Left lung (tissue), 10 donors: Measurements from ENCODE around the gene UROS. TPM values are rescaled to one million over a fixed set of nuclear protein-coding genes. Genes with fewer than 3 reads are reported as not detected.

Experiments used
- ATAC-seq: fragments of 200-7000 bp; cut with Tn5 transposase; one replicate; pipeline ENCODE4 v1.9.1; 2020; ENCODE audit warnings: moderate library complexity
- DNase-seq, 4 donors: peaks; one replicate each; pipeline ENCODE4 v3.0.0-alpha.2; 2013 to 2020
- H3K27ac ChIP-seq, 2 donors: fragments of 200-600 bp; sonication (generic) in 1 of 2; one replicate each; pipeline versions ENCODE4 v1.5.0 to v1.8.0; 2020 to 2021
- H3K27me3 ChIP-seq, 2 donors: fragments of 200-600 bp; sonication (generic) in 1 of 2; one replicate each; pipeline versions ENCODE4 v1.5.0 to v1.8.0; 2020 to 2021
- H3K36me3 ChIP-seq, 2 donors: fragments of 200-600 bp; sonication (generic) in 1 of 2; one replicate each; pipeline versions ENCODE4 v1.5.0 to v1.8.0; 2020 to 2021
- H3K4me1 ChIP-seq, 2 donors: fragments of 200-600 bp; one replicate each; pipeline ENCODE4 v1.8.0; 2021
- H3K4me3 ChIP-seq, 2 donors: fragments of 200-600 bp; sonication (generic) in 1 of 2; one replicate each; pipeline versions ENCODE4 v1.5.0 to v1.8.0; 2020 to 2021; ENCODE audit warnings: mild to moderate bottlenecking in 1 of 2
- H3K9me3 ChIP-seq, 2 donors: fragments of 200-600 bp; sonication (generic) in 1 of 2; one replicate each; pipeline versions ENCODE4 v1.5.0 to v1.8.0; 2020 to 2021
- CTCF ChIP-seq, 2 donors: fragments of 200-600 bp; sonication (generic) in 1 of 2; IDR thresholded peaks; one replicate each; pipeline versions ENCODE4 v1.5.0 to v1.8.0; 2021; ENCODE audit warnings: antibody characterized with exemption in 2 of 2
- intact Hi-C, 2 donors: fragments of 100-400 bp; cut with DNase I; formaldehyde crosslinking; loops; one replicate each; pipeline versions ENCODE4 v1.11.2 to v1.14.2; 2022
- polyA plus RNA-seq, 6 donors: library from polyadenylated mRNA; unstranded; fragments of 120-200 nt; gene quantifications; one replicate each; pipeline ENCODE4 v1.2.1, GENCODE V29; 2013; ENCODE audit not compliant: insufficient read length in 6 of 6
- total RNA-seq, 2 donors: library from RNA; stranded (reverse); fragmentation: NEBNext Ultra II Directional; extraction: Animal tissue kit (Norgen Biotek cat#: 25700); gene quantifications; one replicate each; pipeline ENCODE4 v1.2.1, GENCODE V29; 2021
- donor health status: DM: no; HTN: yes; CAD: no.
- donor health status: DM: no; HTN: no; CAD: no.

The UROS gene
- total and polyA plus RNA-seq, 8 donors, result 42.0 to 73.0 (median 67.0) TPM

- ATAC-seq (no peak), DNase-seq (no peak)
- Histone ChIP-seq H3K9me3 (no peaks in the 10 kb centered on the region), H3K27me3 (no peaks in the 10 kb centered on the region), H3K27ac (no peak overlapping the region), H3K4me3 (no peak overlapping the region), H3K4me1 (no peaks in the 10 kb centered on the region), H3K36me3 (peaks cover 0 to 67% of the 10 kb centered on the region in 2 donors)
- TF ChIP-seq CTCF (IDR thresholded peaks at IDR 0.05), result no peak
- intact Hi-C loops, result no loop called here
Observed at GRCh38 chr10:125846894-125847293, 23.8 kb upstream of the UROS start.

GRCh38 chr10:125845617-125846016, 22.6 kb upstream of the UROS start:
- Histone ChIP-seq H3K27me3 (no peaks in the 10 kb centered on the region), H3K27ac (no peak overlapping the region), H3K9me3 (no peaks in the 10 kb centered on the region), H3K4me1 (no peaks in the 10 kb centered on the region), H3K4me3 (no peak overlapping the region), H3K36me3 (peaks cover 0 to 67% of the 10 kb centered on the region in 2 donors)
- ATAC-seq (no peak), DNase-seq (peak in 1 of 4 donors; percentile 71)
- TF ChIP-seq CTCF (IDR thresholded peaks at IDR 0.05), result no peak
- intact Hi-C loops, result no loop called here

- TF ChIP-seq CTCF (IDR thresholded peaks at IDR 0.05), result no peak
- H3K27ac ChIP-seq, result no peak overlapping the region
- H3K4me3 ChIP-seq, result no peak overlapping the region
- no peaks in the 10 kb centered on the region for H3K4me1 ChIP-seq
- intact Hi-C loops, result no loop called here
- peaks cover 0 to 67% of the 10 kb centered on the region in 2 donors for H3K36me3 ChIP-seq
- DNase-seq, result no peak
- H3K27me3 ChIP-seq, result no peaks in the 10 kb centered on the region
- no peak for ATAC-seq
- H3K9me3 ChIP-seq, result no peaks in the 10 kb centered on the region
Observed at GRCh38 chr10:125844751-125845221, 21.7 kb upstream of the UROS start.

GRCh38 chr10:125843603-125844329, 20.7 kb upstream of the UROS start:
- intact Hi-C loops, result no loop called here
- Histone ChIP-seq H3K4me1 (no peaks in the 10 kb centered on the region), H3K9me3 (no peaks in the 10 kb centered on the region), H3K27me3 (no peaks in the 10 kb centered on the region), H3K27ac (no peak overlapping the region), H3K36me3 (peaks cover 0 to 67% of the 10 kb centered on the region in 2 donors), H3K4me3 (no peak overlapping the region)
- no peak for ATAC-seq
- no peak for TF ChIP-seq CTCF (IDR thresholded peaks at IDR 0.05)
- DNase-seq, result no peak

GRCh38 chr10:125840955-125841354, 17.9 kb upstream of the UROS start:
- Histone ChIP-seq H3K27ac (no peak overlapping the region), H3K27me3 (no peaks in the 10 kb centered on the region), H3K36me3 (peaks cover 0 to 76% of the 10 kb centered on the region in 2 donors), H3K4me1 (no peaks in the 10 kb centered on the region), H3K9me3 (no peaks in the 10 kb centered on the region), H3K4me3 (no peak overlapping the region)
- intact Hi-C loops, result no loop called here
- DNase-seq (no peak), ATAC-seq (no peak)
- TF ChIP-seq CTCF (IDR thresholded peaks at IDR 0.05), result no peak
